COR-L47 (cell line): Measurements from ENCODE around the gene SHISAL2A.
A peak's percentile ranks its signal among the peaks of the same experiment; 100 is the strongest.

Source experiments
- DNase-seq: peaks from one replicate; lab custom pipeline; 2025; lab: John Stamatoyannopoulos, UW

SHISAL2A gene

DNA sequence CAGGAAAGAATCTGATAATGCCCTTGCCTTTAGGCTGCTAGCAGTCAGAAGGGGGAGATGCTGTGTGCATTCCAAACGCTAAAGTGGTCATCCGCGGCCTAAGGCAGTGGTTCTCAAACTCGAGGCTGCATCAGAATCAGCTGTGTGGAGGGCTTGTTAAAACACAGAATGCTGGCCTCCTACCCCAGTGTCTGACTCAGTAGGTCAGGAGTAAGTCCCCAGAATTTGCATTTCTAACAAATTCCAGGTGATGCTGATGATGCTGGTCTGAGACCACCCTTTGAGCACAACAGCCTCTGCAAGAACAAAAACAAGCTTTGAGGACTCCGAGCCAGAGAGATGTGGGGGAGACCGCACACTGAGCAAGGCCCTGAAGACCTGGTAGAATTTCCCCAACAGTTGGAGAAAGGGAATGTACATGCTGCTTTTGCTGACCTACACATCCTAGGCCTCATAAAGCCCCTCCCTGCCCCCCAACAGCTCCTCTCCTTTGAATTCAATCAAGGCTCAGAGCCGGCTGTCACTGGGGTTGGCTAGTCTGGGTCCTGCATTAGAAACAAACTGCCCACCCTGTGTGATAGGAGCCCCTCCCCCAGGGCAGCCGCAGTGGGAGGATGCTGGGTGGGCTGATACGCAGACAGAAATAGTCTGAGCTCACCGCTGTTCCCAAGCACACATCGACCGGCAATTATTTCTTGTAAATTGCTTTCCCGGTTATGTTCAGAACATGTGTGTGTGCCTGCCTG is 27.1 kb downstream of the SHISAL2A start:
- DNase-seq = no peak

DNA sequence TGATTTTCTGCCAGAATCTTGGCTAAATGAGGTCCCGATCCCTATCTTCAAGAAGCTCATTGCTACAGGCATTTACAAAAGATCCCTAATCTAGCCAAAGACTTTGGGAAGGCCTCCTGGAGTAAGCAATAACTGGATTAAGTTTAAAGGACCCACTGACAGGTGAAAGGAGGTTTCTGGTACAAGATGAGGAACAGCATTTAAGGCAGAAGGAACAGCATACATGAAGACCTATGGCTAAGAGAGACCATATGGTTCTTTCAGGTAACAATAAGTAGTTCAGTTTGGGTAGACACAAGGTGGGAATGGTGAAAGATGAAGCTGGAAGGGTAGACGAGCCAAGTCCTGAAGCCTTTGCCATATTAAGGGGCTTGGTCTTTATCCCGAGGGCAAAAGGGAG is 27.8 kb downstream of the SHISAL2A start:
- DNase-seq = no peak

- peak; percentile 58 for DNase-seq
These were observed 29.8 kb downstream of the SHISAL2A start for GRCh38 chr1:52662645-52663313.

- no peak for DNase-seq
These were observed 30.7 kb downstream of the SHISAL2A start for GRCh38 chr1:52663716-52664115.

GRCh38 chr1:52665006-52665941 is 32.3 kb downstream of the SHISAL2A start:
- no peak for DNase-seq

DNA sequence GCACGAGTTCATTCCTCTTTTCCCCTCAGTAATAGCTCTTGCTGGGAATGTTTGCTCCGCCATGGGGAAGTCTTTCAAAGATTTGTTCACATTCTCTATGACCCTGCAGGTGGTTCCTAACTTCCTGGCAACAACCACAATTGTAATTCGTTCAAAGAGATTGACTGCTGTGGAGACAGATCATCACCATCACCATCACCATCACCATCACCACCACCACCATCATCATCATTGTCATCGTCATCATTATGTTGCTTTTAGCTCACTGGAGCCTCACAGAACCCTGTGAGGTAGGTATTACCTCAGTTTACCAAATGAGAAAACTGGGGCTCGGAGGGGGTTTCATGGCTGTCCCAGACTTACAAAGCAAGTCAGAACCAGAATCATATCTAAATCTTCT is 34.3 kb downstream of the SHISAL2A start:
- DNase-seq = no peak

- DNase-seq = no peak
These were observed 35.0 kb downstream of the SHISAL2A start for GRCh38 chr1:52667984-52668383.

DNA sequence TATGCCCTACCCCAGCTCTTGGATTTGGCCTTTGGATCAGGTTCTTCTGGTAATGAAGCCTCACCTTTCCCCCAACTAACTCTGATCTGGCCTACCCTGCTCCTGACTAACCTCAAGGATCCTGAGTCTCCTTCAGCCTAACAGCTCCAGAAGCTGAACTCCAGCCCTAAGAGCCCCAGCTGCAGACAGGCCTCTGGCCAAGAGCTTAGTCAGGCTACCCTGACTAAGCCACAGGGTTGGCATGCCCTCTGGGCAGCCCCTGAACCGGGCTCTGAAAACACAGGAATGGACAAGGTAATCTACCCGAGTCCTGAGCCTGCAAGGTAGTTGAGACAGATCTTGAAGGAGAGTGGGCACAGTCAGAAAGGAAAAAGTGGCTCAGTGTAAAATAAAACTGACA is 35.7 kb downstream of the SHISAL2A start:
- no peak for DNase-seq

- DNase-seq = no peak
These were observed 36.7 kb downstream of the SHISAL2A start for GRCh38 chr1:52669696-52670095.

DNA sequence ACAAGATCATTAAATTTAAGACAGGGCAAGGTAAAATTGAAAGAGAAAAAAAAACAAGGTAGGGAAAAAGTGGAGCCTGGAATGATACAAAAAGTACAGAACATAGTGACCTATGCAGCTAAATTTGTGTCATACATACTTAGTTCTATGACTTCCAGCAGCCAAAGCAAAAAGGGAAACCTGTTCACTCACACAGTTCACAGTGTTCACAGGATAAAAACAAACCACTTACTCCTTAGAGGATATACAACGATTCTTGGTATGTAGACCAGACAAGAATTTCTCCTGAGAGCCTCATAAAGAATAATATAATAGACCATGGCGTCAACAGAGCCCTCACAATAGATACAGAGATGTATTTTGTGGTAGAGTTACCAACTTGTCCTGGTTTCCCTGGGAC is 37.6 kb downstream of the SHISAL2A start:
- DNase-seq = no peak

DNA sequence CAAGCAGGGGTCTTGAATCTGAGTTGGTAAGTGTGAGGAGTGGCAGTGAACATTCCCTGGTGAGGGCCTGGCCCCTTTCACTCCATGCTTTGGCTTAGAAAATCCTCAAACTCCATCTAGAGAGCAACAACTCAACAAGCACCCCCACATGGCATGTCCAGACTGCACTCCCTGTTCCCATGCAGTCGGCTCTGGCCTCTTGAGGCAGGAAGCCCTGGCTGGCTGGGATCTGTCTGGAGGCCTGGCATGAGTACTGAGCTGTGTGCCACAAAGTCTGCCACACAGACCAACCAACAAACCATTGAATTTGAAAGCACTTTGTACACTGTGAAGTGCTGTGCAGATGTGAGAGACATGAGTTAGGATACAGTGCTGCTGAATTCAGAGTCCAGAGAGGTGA is 40.0 kb downstream of the SHISAL2A start:
- DNase-seq = no peak

DNA sequence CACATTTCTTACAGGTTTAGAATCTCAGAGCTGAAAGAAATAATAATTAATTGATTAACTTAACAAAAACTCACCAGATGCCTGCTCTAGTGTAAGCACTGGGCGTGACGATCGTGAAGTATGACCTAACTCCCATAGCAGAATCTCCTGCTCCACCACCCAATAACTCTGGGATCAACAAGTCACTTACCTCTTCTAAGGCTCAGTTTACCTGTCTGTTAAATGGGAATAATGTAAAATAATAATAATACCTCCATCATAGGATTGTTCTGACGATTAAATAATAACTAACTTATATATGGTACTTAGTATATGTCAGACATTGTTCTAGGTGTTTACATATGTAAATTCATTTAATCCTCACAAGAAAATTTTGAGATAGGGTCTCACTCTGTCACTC is 40.5 kb downstream of the SHISAL2A start:
- DNase-seq = no peak

DNA sequence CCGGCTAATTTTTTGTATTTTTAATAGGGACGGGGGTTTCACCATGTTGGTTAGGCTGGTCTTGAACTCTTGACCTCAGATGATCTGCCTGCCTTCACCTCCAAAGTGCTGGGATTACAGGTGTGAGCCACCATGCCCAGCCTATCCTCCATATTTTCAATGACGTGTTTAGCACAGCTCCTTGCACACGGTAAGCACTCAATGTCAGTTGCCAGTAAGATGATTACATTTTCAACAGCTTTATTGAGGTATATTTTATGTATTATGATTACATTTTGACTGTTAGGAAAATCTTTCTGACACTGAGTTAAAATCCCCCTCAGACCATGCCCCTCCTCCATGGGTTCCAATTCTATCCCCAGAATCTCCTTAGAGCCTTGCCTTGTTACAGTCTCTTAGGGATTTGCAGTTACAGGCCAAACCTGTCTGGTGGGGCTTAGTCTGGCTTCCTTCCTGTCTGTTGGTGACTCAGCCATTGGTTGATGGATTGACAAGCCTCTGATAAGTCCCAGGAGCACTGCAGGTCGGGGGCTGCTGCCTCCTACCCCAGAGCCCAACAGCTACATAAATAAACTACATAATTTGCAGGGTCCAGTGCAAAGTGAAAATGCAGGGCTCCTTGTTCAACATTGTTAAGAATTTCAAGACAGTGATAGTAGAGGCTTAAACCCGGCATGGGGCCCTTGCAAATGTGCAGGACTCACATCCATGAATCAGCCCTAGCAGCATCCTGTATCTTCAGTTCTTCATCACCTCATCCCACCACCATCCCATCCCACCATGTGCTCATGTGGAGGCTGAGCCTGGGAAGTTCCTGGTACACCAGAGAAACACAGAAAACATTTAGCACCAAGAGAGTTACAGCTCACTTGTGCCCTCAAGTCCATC is 41.8 kb downstream of the SHISAL2A start:
- DNase-seq = no peak

DNA sequence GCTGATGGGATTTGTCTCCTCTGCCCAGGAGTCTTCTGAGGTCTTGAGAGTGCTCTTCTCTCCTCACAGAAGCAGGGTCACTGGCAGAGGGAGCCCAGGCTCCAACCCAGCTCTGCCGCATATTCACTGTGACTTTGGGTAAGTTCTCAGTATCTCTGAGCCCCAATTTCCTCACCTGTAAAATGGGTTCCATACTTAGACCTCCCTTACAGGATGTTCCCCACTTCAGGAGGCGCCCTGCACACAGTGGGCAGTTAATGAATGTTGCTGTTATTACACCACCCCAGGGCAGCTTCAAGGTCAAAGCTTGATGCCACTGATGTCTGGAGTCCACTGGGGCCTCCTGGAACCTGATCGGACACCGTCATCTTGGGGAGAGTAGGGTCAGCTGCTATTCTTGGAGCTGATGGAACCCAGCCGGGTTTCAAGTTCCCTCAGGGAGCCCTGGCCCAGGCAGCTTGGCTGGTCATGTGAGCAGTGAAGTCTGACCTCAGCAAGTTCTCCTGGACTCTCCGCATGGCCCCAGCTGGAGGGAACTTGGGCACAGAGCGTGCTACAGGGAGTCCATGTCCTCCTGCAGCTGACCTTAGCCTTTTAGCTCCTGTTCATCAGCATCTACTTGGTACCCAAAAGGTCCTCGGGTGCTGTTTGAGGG is 43.4 kb downstream of the SHISAL2A start:
- DNase-seq = no peak

DNA sequence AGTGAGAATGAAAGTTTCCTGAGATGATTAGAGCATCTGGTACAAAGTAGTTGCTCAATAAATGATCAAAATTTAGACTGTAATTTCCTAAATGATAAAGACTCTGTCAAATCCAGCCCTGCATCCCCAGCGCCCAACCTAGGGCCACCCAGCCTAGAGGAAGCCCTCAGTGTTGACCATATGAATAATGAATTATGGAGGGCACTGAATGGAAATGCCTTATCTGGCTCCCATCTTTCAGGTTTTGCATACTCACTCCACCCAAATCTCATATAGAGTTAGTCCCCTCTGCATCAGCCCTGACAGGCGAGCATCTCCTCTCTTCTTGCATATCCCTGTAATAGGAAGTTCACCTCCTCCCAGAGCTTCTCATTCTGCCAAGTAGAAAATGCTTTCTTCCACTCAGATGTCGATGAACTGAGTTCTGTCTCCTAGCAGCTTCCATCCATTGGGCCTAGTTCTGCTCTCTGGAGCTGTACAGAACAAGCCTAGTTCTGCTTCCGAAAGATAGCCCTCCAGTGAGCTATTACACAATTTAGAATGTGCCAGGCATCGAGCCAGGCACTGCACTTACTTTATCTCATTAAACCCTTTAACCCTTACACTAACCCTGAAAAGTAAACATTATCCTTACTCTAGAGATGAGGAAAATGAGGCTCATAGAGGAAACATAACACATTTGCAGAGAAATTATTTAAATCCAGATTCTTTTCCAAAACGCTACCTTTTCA is 44.3 kb downstream of the SHISAL2A start:
- DNase-seq = no peak

- DNase-seq = no peak
These were observed 46.1 kb downstream of the SHISAL2A start for GRCh38 chr1:52679048-52679447.

DNA sequence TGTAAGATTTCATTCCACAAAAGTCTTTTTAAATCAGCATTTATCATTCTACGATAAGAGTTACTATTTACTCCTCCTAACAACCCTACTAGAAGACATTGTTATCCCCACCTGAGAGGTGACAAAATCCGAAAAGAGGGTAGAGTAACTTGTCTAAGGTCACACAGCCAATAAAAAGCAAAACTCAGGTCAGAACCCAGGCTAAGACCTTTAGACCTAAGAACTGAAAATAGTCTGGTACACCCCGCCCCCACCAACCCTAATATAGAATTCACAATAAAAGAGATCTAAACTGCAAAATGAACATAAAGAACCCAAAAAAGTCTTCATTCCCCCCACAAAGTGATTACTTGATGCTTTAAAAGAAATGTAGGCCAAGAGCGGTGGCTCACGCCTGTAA is 46.5 kb downstream of the SHISAL2A start:
- DNase-seq = no peak

GRCh38 chr1:52680353-52680752 is 47.4 kb downstream of the SHISAL2A start:
- DNase-seq = no peak

- no peak for DNase-seq
These were observed 48.2 kb downstream of the SHISAL2A start for GRCh38 chr1:52681136-52681535.

DNA sequence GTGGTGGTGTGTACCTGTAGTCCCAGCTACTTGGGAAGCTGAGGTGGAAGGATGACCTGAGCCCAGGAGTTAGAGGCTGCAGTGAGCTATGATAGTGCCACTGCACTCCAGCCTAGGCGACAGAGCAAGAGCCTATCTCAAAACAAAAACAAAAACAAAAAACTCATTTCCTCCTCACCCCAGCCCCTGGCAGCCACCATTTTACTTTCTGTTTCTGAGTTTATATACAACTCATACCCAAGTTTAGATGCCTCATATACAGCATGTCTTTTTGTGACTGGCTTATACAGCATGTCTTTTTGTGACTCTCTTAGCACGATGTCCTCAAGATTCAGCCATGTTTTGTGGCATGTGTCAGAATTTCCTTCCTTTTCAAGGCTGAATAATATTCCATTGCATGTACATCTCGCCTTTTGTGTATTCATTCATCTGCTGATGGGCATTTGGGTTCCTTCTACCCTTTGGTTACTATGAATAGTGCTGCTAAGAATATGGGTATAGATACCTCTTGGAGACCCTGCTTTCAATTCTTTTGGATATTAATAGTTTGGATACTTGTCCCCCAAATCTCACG is 50.5 kb downstream of the SHISAL2A start:
- DNase-seq = no peak
